GM03348 (cell line): Measurements from ENCODE around the gene RAB1B.
"Not testable (repeated sequence)": the region's sequence is repeated elsewhere in the genome, so short reads cannot be mapped to it uniquely, and the experiment has no call there.

Source experiments
- DNase-seq: peaks from one replicate; pipeline ENCODE4 v3.0.0; 2012; ENCODE audit warnings: low spot score

RAB1B gene

DNA sequence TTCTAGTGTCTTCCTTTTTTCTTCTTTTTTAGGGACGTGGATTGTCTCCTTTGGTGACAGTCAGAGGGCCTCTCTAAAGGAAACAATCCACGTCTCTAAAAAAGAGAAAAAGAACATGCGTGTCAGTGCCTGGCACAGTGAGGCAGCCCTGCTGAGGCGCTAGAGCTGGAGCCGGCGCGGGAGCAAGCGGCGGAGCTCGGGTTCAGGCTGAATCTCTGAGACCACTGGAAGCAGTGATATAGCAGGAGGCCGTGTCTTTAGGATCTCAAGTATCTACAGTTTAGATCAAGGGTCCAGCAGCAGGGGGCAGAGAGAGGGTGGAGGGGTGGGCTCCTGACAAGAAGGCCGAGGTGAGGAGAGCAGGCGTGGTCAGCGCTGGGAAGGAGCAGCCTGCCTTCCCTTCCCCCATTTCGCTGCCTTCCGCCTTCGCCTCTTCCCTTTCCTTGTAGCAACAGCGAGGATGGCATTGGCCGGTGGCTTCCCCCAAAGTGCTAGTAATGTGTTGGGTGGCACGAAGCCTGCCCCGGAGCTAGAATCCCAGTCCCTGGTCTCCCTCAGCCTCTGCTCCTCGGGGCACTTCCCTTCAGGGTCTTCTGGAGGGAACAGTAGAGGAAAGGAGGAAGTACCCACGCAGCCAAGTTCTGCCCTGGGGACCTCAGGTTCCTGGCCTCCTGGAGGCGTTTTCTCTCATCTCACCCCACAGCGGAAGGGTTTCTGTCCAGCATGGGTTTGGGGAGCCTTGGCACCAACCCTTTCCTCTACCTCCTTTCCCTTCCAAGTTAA lies 28.2 kb upstream of the RAB1B start:
- no peak for DNase-seq

- no peak for DNase-seq
These were observed 27.7 kb upstream of the RAB1B start for GRCh38 chr11:66240781-66241136.

DNA sequence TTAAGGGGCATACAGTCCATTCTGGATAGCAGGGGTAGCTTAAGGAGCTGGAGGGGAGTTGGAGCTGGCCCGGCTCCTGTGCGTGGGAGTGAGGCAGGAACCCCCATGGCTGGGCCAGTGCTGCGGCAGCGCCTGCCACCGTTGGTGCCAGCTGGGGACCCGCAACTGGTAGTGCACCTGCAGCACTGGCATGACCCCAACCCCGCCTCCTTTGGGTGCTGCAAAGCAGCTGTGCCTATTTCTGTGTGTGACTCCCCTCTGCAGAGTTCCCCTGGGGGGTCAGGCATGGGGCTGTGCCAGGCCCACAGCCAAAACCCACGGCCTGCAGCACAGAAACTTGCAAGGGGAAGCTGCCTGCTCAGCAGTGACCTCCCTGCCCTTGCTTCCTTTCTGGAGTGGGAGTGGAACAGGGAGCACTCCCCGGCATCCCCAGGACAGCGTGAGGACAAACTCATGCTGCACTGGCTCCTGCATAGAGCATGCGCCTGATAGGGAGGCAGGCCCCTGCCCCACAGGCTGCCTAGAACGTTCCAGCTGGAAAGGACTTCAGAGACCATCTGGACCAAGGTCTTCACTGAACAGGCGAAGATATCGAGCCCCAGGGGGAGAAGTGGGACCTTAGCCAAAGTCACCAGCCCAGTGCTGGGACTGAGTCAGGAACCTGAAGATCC lies 26.2 kb upstream of the RAB1B start:
- DNase-seq: no peak

- no peak for DNase-seq
These were observed 24.5 kb upstream of the RAB1B start for GRCh38 chr11:66243782-66244535.

DNA sequence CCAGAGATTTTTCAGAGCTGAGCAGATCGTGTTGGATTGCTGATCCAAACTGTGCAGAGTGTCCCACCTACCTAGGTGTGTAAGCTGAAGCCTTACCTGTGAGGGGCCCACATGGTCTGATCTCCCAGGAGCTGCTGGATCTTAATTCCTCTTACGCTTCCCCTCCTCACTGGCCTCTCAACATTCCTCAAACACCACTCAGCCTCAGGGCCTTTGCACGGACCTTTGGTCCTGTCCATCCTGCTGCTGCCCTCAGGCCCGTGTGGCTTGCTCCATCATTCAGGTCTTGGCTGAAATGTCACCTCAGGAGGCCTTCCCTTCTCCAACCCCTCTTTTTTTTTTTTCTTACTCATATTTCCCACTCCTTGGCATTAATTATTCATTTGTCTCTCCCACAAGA lies 21.1 kb upstream of the RAB1B start:
- DNase-seq: no peak

DNA sequence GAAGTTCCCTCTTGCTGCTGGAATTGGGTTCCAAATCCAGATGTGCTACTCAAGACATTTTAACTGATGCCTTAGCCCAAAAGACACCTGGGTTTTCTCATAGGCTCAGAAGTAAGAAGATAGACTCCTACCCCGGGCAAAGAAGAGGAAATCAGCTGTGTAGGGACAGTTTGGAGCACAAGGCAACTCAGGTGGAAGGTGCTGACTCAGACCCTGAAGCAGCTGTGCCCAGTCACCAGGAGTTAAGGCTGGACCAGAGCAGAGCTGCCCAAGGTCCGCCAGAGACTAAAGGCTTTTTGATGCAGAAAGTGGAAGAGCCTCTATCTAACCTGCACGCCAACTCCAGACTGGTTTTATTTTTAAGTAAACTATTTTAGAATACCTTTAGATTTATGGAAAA lies 20.6 kb upstream of the RAB1B start:
- no peak for DNase-seq

DNA sequence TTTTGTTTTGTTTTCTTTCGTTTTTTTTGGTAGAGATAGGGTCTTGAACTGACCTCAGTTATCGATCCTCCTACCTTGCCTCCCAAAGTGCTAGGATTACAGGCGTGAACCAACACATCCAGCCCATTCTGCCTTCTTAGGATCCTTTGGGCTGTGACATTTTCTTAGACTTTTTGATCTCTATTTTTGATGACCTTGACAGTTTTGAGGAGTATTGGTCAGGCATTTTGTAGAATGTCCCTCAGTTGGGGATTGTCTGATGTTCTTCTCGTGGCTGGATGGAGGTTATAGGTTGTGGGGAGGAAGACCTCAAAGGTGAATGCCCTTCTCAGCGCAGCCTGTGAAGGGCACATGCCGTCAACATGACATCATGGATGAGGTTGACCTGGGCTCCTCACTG lies 19.5 kb upstream of the RAB1B start:
- no peak for DNase-seq

- DNase-seq: no peak
These were observed 16.6 kb upstream of the RAB1B start for GRCh38 chr11:66251809-66252208.

DNA sequence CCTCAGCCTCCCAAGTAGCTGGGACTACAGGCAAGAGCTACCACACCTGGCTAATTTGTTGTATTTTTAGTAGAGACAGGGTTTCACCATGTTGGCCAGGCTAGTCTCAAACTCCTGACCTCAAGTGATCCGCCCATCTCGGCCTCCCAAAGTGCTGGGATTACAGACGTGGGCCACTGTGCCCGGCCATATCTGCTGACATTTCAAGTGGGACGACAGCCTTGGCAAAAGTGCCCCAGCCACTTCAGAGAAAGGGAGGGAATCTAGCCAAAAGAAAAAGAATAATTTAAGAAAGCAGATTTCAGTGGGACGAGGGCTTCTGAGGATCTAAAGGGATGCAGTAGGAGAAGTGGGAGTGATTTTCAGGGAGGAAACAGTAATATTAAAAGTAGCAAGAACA lies 15.4 kb upstream of the RAB1B start:
- DNase-seq: not testable (repeated sequence)

DNA sequence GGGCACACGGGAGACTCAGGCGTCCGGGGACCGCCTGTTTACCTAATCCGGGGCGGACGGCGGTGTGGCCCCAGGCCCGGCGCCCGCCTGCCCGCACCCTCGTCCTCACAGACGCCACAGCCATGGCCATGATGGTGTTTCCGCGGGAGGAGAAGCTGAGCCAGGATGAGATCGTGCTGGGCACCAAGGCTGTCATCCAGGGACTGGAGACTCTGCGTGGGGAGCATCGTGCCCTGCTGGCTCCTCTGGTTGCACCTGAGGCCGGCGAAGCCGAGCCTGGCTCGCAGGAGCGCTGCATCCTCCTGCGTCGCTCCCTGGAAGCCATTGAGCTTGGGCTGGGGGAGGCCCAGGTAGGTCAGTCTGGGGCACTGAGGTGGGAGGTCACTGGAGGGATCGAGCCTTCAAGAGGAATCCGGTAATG lies 10.0 kb upstream of the RAB1B start:
- no peak for DNase-seq

DNA sequence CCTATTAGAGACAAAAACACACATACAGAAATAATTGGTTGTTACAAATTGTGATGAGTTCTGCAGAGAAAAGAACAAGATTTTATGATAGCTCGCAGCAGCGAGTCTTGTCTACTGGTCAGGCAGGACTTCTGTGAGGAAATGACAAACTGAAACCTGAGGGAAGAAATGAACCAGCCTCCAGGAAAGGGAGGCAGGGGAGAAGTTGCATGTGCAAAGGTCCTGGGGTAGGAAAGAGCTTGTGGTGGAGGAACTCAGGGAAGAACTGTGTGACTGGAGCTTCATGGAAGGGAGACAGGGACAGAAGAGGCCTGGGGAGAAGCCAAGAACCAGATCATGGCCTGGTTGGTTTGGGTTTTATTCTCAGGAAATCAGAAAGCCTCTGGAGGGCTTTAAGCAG lies 9.2 kb upstream of the RAB1B start:
- DNase-seq: no peak

DNA sequence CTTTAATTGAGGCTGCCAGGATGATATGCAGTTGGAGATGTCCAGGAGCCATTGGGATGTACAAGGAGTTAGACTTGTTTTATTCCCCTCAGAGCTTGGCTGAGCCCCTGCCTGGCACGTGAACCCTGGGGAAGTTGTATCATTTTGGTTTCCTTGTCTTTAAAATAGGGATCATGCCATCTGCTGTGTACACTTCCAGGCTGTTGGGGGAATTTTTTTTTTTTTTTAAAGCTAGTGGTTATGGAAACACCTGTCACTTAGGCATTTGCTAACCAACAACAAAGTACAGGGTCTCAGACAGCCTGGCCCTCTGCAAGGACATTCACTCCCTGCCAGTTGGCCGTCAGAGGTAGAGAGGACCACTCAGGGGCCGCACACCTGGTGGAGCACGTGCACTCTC lies 8.5 kb upstream of the RAB1B start:
- DNase-seq: no peak

DNA sequence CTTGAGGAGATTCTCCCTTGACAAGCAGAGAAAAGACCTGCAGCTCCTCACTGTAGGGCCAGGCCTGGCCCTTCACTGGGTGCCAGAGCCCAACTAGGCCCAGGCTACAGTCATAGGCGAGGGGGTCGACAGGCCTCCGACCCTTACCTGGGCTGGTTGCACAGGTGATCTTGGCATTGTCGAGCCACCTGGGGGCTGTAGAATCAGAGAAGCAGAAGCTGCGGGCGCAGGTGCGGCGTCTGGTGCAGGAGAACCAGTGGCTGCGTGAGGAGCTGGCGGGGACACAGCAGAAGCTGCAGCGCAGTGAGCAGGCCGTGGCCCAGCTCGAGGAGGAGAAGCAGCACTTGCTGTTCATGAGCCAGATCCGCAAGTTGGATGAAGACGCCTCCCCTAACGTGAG lies 6.9 kb upstream of the RAB1B start:
- DNase-seq: no peak

- DNase-seq: no peak
These were observed 6.2 kb upstream of the RAB1B start for GRCh38 chr11:66262191-66262590.

DNA sequence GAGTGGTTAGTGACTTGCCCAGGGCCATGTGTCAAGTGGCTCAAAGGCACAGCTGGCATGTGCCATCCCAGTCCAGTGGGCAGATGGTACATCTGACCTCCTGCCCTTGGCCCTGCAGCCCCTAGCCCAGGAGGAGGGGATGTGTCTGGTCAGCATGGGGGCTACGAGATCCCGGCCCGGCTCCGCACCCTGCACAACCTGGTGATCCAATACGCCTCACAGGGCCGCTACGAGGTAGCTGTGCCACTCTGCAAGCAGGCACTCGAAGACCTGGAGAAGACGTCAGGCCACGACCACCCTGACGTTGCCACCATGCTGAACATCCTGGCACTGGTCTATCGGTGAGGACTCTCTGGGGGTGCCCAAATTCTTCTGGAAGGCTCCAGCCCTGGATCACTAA lies 5.7 kb upstream of the RAB1B start:
- DNase-seq: no peak

DNA sequence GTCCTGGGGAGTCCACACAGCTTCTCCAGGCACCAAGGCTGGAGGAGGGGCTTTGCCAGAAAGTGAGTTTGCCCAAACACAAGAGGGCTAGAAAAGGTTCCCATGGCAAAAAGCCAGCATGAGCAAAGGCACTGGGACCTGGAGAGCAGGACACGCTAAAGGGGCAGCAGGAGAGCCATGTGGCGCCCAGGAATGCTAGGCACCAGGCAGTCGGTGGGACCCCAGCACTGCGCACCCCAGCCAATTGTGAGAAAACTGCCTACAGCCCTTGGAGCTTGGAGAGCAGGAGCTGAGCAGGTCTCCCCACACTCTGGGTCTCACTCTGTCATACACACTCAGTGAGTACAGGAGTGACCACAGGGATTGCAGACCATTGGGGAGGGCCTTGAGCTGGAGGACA lies 5.2 kb upstream of the RAB1B start:
- DNase-seq: no peak

- DNase-seq: no peak
These were observed 4.7 kb upstream of the RAB1B start for GRCh38 chr11:66263785-66264184.

GRCh38 chr11:66264383-66264782 lies 4.1 kb upstream of the RAB1B start:
- no peak for DNase-seq

- no peak for DNase-seq
These were observed 3.5 kb upstream of the RAB1B start for GRCh38 chr11:66264914-66265313.

DNA sequence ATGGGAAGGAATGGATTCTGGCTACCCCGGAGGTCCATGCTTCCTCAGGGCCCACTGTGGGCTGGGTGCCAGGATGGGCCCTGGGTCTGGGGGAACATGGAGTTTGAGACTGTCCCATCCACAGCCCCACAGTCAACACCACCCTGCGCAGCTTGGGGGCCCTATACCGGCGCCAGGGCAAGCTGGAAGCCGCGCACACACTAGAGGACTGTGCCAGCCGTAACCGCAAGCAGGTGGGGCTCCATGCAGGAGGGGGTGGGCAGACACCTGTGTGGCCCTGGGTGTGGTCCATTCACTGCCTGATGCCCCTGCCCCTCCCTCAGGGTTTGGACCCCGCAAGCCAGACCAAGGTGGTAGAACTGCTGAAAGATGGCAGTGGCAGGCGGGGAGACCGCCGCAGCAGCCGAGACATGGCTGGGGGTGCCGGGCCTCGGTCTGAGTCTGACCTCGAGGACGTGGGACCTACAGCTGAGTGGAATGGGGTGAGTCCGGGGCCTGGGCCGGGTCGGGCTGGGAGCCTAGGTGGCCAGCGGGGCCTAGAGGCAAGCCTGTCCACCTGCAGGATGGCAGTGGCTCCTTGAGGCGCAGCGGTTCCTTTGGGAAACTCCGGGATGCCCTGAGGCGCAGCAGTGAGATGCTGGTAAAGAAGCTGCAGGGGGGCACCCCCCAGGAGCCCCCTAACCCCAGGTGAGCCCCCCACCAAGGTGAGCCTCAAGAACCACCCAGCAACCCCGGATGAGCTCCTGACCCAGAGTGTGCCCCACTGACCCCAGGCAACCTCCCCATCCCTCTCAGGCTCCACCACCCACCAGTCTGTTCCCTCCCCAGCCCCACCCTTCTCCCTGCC lies 2.7 kb upstream of the RAB1B start:
- DNase-seq: no peak

DNA sequence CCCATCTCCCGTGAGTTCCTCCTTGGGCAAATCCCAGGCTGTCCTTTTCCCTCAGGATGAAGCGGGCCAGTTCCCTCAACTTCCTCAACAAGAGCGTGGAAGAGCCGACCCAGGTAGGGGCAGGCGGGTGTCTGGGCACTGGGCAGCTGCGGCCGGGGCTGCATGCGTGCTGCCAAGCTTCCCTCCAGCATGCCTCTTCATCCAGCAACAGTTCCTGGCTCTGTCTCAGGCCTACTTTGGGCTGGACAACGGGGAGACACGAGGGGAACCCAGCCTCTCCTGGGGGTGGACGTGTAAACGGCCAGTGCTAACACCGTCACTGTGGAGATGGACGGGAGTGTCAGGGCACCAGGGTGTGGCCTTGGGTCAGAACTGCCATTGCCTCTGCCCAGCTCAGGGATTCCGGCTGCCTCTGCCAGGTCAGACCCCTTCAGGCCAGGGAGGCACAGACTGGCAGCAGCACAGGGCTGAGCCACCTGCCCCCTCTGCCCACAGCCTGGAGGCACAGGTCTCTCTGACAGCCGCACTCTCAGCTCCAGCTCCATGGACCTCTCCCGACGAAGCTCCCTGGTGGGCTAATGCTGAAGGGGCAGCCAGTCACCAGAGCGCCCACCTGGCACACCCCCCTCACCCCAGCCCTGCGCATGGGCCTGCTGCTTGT lies 1.9 kb upstream of the RAB1B start:
- DNase-seq: no peak

GRCh38 chr11:66267039-66267378 lies 1.4 kb upstream of the RAB1B start:
- DNase-seq: no peak
